HG03432 (cell line): Measurements from ENCODE around the gene ZNHIT1.
"Not testable (repeated sequence)": the region's sequence is repeated elsewhere in the genome, so short reads cannot be mapped to it uniquely, and the experiment has no call there.

ENCODE experiments used
- ATAC-seq: cut with Tn5 transposase; IDR thresholded peaks from one replicate; pipeline ENCODE4 v1.9.1; 2021; ENCODE audit warnings: mild to moderate bottlenecking, moderate library complexity; ENCODE audit not compliant: unreplicated experiment

ZNHIT1 gene

DNA sequence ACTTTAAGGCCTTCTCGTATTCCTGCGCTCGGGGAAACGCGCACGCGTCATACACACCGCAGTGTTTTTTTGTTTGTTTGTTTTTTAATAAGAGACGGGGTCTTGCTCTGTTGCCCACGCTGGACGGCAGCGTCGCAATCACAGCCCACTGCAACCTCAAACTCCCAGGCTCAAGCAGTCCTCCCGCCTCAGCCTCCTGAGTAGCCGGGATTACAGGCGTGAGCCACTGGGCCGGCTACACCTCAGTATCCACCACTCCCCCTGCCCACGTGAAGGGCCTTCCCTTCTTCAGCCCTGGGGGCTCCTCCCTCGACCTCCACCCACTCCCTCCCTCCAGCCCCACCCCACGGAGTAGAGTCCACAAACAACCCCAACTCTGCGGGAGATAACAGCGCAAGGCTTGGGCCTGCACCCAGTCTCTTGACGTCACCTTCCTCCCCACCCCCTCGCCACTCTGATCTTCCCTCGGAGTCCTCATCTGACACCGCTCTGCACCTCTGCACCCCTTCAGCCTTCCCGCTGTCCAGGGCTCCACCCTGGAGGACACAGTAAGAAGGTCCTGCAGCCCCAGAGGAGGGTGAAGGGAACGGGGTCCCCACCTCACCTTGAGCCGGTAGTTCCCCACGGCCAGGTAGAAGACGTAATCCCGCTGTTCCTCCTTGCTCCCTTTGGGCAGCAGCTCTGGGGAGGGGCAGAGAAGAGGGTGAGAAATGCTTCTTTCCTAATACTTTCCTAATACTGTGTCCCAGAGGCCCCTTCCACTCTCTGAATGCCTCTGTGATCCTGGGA is 22.5 kb downstream of the ZNHIT1 start:
- ATAC-seq: no peak

DNA sequence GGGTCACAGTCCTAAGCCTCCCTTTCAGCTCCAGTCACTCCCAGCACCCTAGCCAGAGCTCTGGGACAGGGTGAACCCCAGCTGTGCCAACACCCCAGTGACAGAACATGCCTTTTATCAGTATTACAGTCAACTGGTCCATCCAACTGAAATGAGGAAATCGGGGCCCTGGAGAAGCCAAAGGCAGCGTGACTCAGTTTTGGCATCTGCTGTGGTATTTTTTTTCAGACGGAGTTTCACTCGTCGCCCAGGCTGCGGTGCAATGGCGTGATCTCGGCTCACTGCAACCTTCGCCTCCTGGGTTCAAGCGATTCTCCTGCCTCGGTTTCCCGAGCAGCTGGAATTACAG is 23.0 kb downstream of the ZNHIT1 start:
- ATAC-seq: no peak

DNA sequence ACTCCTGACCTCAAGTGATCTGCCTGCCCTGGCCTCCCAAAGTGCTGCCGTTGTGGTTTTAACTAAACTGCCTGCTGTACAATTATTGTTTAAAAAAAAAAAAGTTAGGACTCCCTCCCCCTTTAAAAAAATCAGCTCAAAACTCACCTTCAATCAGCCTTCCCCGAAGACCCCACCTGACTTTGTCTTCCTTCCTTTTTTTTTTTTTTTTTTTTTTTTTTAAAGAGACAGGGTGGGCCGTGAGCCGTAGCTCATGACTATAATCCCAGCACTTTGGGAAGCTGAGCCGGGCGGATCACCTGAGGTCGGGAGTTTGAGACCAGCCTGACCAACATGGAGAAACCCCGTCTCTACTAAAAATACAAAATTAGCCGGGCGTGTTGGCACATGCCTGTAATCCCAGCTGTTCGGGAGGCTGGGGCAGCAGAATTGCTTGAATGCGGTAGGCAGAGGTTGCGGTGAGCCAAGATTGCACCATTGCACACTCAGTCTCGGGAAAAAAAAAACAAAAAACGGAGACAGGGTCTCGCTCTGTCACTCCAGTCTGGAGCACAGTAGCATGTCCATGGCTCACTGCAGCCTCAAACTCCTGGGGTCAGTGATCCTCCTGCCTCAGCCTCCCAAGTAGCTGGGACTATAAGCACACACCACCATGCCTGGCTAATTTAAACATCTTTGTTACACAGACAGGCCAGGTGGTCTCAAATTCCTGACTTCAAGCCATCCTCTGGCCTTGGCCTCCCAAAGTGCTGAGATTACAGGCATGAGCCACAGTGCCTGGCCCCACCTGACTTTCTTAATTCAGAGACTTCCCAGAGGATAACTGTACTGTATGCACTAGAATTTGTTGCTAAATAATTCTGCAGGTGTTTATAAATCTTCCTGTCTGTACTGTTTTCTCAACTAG is 23.7 kb downstream of the ZNHIT1 start:
- ATAC-seq: no peak

DNA sequence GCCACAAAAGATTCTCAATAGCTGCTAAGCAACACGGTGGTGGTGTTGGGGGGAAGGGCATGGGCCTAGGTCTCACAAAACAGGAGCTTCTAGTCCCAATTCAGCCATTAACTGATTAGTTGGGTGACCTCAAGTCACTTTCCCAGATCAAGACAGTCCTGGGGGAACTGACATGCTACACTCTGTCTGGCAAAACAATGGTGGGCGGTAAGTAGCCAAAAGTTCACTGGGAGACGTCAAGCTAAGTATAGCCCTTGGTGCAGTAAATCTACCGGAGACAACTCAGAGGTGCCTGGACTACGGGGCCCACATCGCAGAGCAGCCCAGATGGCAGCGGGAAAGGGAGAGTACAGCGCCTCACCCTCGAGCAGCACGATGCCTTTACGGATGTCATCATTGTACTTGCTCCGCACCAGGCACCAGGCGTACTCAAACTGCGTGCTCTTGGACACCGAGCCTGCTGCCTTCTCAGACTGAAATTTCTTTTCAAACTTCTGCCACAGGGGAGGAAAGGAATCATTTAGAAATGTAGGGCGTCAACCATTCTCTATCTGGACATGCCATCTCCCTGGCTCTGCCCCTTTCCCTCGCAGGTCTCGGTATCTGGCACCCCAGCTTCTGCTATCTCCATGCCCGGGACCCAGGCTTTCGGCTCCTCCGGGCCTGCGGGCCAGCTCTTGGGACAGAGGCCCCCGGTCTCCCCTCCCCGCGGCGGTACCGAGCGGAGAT is 25.8 kb downstream of the ZNHIT1 start:
- no peak for ATAC-seq

- ATAC-seq: peak; percentile 94
Measured at GRCh38 chr7:101244375-101245146, 26.6 kb downstream of the ZNHIT1 start, which contains the start of gene FIS1. TSS of gene FIS1 (minus strand) at chr7:101245081. CDS start at chr7:101245004, 77 bp downstream.

DNA sequence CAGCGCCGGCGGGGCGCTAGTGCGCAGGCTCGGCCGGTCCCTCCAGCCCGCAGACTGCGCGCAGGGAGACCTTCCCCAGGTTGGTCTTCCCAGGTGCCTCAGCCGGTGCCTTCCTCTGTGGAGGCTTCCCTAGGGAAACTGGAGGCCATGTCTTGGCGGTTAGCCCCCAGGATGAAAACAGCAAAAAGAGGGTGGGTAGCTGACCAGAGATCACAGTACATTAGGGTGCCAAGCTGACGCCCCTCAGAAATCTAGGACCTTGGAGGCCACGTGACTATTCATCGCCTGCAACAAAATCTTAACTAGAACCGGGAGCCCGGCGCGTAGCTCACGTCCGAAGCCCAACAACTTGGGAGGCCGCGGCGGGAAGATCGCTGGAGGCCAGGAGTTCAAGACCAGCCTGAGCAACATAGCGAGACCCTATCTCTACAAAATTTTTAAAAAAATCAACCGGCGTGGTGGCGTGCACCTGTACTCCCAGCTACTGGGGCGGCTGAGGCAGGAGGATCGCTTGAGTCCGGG is 27.2 kb downstream of the ZNHIT1 start:
- ATAC-seq: no peak

GRCh38 chr7:101248276-101248675 is 30.3 kb downstream of the ZNHIT1 start:
- ATAC-seq: no peak

- no peak for ATAC-seq
Measured at GRCh38 chr7:101250324-101250723, 32.4 kb downstream of the ZNHIT1 start.

- ATAC-seq: peak; percentile 99
Measured at GRCh38 chr7:101251871-101252659, 34.1 kb downstream of the ZNHIT1 start.

DNA sequence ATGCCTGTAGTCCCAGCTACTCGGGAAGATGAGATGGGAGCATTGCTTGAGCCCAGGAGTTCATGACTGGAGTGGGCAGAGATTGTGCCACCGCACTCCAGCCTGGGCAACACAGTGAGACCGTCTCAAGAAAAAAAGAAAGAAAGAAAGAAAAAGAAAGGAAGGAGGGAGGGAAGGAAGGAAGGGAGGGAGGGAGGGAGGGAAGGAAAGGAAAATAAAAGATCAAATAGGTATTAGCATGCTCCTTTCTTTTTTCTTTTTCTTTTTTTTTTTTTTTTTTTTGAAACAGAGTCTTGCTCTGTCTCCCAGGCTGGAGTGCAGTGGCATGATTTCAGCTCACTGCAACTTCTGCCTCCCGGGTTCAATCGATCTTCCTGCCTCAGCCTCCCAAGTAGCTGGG is 35.2 kb downstream of the ZNHIT1 start:
- not testable (repeated sequence) for ATAC-seq

DNA sequence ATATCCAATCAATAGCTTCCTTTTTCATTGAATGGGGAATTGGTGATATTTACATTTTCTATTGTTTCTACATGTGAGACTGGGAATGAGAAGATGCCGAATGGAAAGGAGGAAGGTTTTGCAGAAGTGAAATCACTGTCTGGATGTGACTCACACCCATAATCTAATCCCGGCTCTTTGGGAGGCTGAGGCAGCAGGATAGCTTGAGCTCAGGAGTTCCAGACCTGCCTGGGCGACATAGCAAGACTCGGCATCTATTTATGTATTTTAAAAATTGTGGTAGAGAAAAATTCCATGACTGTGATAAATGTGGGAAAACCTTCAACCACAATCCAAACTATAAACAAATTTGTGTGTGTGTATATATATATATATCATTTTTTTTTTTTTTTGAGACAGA is 37.8 kb downstream of the ZNHIT1 start:
- no peak for ATAC-seq

DNA sequence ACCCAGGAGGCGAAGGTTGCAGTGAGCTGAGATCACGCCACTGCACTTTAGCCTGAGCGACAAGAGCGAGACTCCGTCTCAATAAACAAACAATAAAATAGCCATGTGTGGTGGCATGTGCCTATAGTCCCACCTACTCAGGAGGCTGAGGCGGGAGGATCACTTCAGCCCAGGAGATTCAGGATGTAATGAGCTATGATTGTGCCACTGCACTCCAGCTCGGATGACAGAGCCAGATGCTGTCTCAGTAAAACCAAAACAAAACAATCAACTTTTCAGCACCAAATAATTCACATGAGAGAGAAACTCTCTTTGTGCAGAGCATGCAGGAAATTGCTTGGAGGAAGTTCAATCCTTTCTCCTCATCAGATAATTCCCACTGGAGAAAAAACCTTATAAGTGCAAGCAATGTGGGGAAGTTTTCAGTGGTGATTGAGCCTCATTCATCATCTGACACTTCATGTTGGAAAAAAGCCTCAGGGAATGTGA is 40.3 kb downstream of the ZNHIT1 start:
- ATAC-seq: no peak

- ATAC-seq: not testable (repeated sequence)
Measured at GRCh38 chr7:101264102-101264706, 46.2 kb downstream of the ZNHIT1 start.

DNA sequence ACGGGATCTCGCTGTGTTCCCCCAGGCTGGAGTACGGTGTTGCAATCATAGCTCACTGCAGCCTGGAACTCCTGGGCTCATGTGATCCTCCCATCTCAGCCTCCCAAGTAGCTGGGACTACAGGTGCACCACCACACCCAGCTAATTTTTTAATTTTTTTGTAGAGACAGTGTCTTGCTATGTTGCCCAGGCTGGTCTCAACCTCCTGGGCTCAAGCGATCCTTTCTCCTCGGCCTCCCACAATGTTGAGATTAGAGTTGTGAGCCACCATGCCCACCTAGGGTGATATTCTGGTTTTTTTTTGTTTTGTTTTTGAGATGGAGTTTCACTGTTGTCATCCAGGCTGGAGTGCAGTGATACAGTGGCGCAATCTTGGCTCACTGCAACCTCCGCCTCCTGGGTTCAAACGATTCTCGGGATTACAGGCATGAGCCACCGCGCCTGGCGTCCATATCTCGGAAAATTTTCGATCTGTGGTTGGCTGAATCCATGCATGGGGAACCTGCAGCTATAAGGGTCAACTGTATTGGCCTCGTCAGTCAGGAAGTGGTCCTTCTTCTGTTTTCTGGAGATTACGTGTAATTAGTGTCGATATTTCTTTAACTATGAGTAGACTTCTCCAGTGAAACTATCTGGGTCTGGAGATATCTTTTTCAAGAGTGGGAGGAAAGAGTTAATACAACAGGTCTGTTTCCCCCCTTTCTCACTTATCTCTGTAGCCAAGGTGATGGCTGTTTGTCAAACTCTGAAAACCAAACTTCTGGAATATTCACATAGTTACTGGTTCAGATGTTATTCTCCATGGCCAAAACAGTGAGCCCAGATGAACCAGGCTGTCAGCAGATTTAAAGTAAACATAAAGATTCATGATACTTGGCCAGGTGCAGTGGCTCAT is 47.9 kb downstream of the ZNHIT1 start:
- ATAC-seq: no peak

- no peak for ATAC-seq
Measured at GRCh38 chr7:101269664-101270063, 51.7 kb downstream of the ZNHIT1 start.

DNA sequence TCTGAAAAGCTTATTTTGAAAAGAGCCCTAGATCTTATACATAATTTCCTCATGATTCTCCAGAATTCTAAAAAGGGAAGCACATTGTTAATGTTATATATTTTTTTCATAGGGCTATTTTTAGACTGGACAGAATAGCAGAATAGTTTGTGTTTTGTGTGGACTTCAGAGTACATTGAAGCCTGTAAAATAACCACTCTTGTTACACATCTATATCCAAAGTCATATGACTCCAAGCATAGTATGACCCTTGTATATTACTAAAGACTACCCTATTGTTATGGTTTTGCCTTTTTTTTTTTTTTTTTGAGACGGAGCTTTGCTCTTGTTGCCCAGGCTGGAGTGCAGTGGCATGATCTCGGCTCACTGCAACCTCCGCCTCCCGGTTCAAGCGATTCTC is 53.1 kb downstream of the ZNHIT1 start:
- ATAC-seq: no peak

DNA sequence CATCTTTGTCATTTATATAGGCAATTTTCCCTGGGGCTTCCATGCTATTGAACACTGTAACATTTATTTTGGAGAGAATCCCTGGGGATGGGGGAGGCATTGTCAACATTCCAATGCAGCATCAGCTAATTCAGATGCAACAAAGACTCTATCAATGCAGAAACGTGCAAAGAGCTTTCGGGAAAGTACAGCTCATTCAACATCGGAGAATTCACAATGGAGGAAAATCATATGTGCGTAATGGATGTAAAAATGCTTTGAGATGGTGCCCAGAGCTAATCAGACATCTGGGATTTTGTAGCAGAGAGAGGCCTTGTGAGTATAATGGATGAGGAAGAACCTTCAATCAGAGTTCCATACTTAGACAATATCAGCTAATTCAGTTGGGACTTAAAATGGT is 55.2 kb downstream of the ZNHIT1 start:
- ATAC-seq: no peak
